ENCODE measurements around the gene FAM199X.

GRCh38 chrX:104165894-104166734, at the start of gene FAM199X:
- no peak for TF ChIP-seq EP300 (IDR thresholded peaks at IDR 0.05)
- peak; percentile 55 to 90 (median 81) for TF ChIP-seq CTCF (IDR thresholded peaks at IDR 0.05)
- peak; percentile 65 for TF ChIP-seq POLR2A (IDR thresholded peaks at IDR 0.05)
